Measurements from ENCODE around the gene PKM.

Gene PKM

DNA sequence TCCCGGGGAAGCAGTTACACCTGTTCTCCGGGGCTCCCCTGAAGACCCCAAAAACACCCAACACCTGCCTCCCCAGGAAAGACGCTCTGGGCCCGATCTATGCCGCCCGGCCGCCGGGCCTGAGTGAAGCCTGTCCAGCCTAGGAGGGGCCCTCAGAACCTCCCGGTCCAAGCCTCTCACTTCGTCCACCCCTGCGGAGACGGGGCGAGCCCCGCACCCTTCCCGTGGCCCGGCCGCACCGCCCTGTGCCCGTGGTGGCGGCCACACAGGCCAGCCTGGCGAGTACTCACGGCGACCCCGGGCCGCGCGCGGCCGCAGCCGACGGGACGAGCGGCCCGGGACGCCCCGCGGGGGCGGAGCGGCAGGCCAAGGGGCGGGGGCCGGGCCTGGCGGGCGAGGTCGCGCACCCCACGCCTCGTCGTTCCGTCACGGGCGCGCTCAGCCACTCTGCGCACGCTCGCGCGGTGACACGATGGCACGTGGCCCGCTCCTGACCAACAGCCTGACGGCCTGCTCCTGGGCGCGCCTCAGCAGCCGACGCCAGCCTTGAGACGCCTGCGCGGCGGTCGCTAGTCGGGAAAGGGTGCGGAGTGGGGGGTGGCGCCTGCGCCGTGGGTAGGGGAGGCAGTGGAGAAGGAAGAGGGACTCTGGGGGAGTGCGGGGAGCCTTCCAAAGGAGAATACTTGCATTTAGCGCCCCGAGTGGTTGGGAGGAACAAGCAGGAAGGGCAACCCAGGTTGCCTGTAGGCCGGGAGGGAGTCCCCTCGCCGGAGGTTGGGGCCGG, 41.4 kb upstream of the PKM start, which contains the start of gene PARP6:
PARP6 (minus strand) TSS at position 342 of the 784 bp plus-strand sequence. CDS start 5,077 bp downstream, outside the sequence.
- H3K4me1 ChIP-seq (ENCODE audit: control extremely low read depth in 1 of 4, control insufficient read depth in 4 of 4, insufficient read depth in 4 of 4, low read length in 3 of 4): peaks cover 9 to 23% (median 20%) of the 10 kb centered on the region in 4 experiments
- H3K4me3 ChIP-seq (ENCODE audit: control insufficient read depth in 1 of 7, extremely low read depth in 1 of 7, insufficient read depth in 4 of 7, low read depth in 2 of 7, low read length in 6 of 7): peak within 1 kb of the TSS; percentile 81 to 91 (median 87)
- no peaks in the 10 kb centered on the region for H3K9me3 ChIP-seq (ENCODE audit: control extremely low read depth in 1 of 5, control insufficient read depth in 4 of 5, insufficient read depth in 2 of 5, low read depth in 1 of 5, low read length in 4 of 5)
- peak within 1 kb of the TSS; percentile 69 to 86 for H3K27ac ChIP-seq (ENCODE audit: insufficient read depth in 1 of 2, low read depth in 1 of 2, low read length in 2 of 2, poor library complexity in 1 of 2, severe bottlenecking in 2 of 2)
- DNase-seq: peak; percentile 99
- ChIA-PET POLR2A (interaction anchor here (0.7 to 0.9 kb wide), 2 partner anchors 44 to 76 kb away, joined by 3 read pairs; no protein-coding TSS in a partner anchor), CTCF (interaction anchor here (1.1 to 2.4 kb wide), 4 partner anchors 14 to 72 kb away, joined by 3 to 11 read pairs (median 8); no protein-coding TSS in a partner anchor)
- H3K36me3 ChIP-seq (ENCODE audit: control insufficient read depth in 4 of 4, insufficient read depth in 4 of 4, low read length in 3 of 4): peaks cover 0 to 13% (median 6%) of the 10 kb centered on the region in 4 experiments
- no peaks in the 10 kb centered on the region for H3K27me3 ChIP-seq (replicated peaks in 2 of 5; ENCODE audit: control insufficient read depth in 4 of 5, insufficient read depth in 5 of 5, low read length in 4 of 5)
- WGBS (ENCODE audit: insufficient coverage): 0% methylated on average over 46 of the region's 82 CpGs

DNA sequence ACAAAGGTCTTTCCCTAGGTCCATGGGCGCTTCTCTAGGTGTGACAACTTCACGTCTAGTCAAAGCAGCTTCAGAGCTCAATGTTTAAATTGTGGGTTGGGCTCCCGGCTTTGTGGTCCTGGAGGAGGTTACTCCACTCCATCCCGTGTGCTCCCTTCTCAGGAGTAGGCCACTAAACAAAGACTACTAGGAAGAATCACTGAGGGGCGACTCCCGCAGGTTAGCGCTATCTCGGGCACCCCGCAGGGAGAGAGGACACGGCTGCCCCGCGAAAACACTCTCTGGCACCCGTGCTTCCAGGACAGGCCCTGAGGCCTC, 40.9 kb upstream of the PKM start:
- ChIA-PET CTCF (interaction anchor here (2.1 kb wide), 1 partner anchor 13 kb away, joined by 4 read pairs; no protein-coding TSS in a partner anchor), POLR2A (no interaction called here)
- Histone ChIP-seq H3K9me3 (ENCODE audit: control extremely low read depth in 1 of 5, control insufficient read depth in 4 of 5, insufficient read depth in 2 of 5, low read depth in 1 of 5, low read length in 4 of 5) (no peaks in the 10 kb centered on the region), H3K36me3 (ENCODE audit: control insufficient read depth in 4 of 4, insufficient read depth in 4 of 4, low read length in 3 of 4) (peaks cover 3 to 19% (median 12%) of the 10 kb centered on the region in 4 experiments), H3K27me3 (replicated peaks in 2 of 5; ENCODE audit: control insufficient read depth in 4 of 5, insufficient read depth in 5 of 5, low read length in 4 of 5) (no peaks in the 10 kb centered on the region), H3K4me3 (ENCODE audit: control insufficient read depth in 1 of 7, extremely low read depth in 1 of 7, insufficient read depth in 4 of 7, low read depth in 2 of 7, low read length in 6 of 7) (peak overlapping the region; percentile 81 to 91 (median 87)), H3K4me1 (ENCODE audit: control extremely low read depth in 1 of 4, control insufficient read depth in 4 of 4, insufficient read depth in 4 of 4, low read length in 3 of 4) (peaks cover 9 to 23% (median 20%) of the 10 kb centered on the region in 4 experiments), H3K27ac (ENCODE audit: insufficient read depth in 1 of 2, low read depth in 1 of 2, low read length in 2 of 2, poor library complexity in 1 of 2, severe bottlenecking in 2 of 2) (peak overlapping the region; percentile 69 to 86)
- no peak for DNase-seq
- 5% methylated on average over 12 of the region's 13 CpGs for WGBS (ENCODE audit: insufficient coverage)

DNA sequence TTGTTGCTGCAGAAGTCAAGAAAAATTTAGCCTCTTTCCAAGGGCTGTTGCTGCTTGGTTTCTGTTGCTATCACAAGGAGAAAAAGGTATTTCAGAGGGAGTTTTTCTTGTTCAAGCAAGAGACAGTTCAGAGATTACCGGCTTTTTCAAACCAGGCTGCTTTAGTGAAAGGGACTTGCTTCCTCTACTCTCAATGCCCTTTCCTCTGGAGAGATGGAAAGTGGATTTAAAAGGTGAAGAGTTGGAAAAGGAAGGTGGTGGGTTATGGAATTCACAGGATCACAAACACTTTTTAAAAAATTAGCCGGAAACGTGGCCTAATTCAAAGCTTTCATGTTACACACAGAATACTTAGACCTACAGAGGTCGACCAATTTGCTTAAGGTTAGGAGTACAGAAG, 40.2 kb upstream of the PKM start:
- no peaks in the 10 kb centered on the region for H3K9me3 ChIP-seq (ENCODE audit: control extremely low read depth in 1 of 5, control insufficient read depth in 4 of 5, insufficient read depth in 2 of 5, low read depth in 1 of 5, low read length in 4 of 5)
- WGBS (ENCODE audit: insufficient coverage): 90% methylated on average over 2 of the region's 4 CpGs
- H3K4me3 ChIP-seq (ENCODE audit: control insufficient read depth in 1 of 7, extremely low read depth in 1 of 7, insufficient read depth in 4 of 7, low read depth in 2 of 7, low read length in 6 of 7): peak overlapping the region in 4 of 7 experiments; percentile 84 to 90 (median 86)
- no peak for DNase-seq
- ChIA-PET CTCF (interaction anchor here (2.1 kb wide), 1 partner anchor 14 kb away, joined by 4 read pairs; no protein-coding TSS in a partner anchor), POLR2A (no interaction called here)
- peak overlapping the region in 1 of 2 experiments; percentile 86 for H3K27ac ChIP-seq (ENCODE audit: insufficient read depth in 1 of 2, low read depth in 1 of 2, low read length in 2 of 2, poor library complexity in 1 of 2, severe bottlenecking in 2 of 2)
- peaks cover 9 to 25% (median 15%) of the 10 kb centered on the region in 4 experiments for H3K36me3 ChIP-seq (ENCODE audit: control insufficient read depth in 4 of 4, insufficient read depth in 4 of 4, low read length in 3 of 4)
- H3K4me1 ChIP-seq (ENCODE audit: control extremely low read depth in 1 of 4, control insufficient read depth in 4 of 4, insufficient read depth in 4 of 4, low read length in 3 of 4): peaks cover 9 to 23% (median 20%) of the 10 kb centered on the region in 4 experiments
- no peaks in the 10 kb centered on the region for H3K27me3 ChIP-seq (replicated peaks in 2 of 5; ENCODE audit: control insufficient read depth in 4 of 5, insufficient read depth in 5 of 5, low read length in 4 of 5)

DNA sequence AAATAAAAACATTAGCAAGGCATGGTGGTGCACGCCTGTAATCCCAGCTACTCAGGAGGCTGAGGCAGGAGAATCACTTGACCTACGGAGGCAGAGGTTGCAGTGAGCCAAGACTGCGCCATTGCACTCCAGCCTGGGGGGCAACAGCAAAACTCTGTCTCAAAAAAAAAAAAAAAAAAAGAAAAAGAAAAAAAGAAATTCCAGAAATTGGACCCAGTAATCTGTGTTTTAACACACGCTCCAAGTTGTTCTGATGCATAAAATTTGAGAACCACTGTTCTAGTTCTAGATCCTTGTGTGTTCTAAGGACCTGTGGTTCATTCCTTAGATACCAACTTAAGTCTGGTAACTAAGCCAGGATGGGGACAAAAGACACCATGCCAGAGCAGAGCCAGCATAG, 38.7 kb upstream of the PKM start:
- Histone ChIP-seq H3K4me3 (ENCODE audit: control insufficient read depth in 1 of 7, extremely low read depth in 1 of 7, insufficient read depth in 4 of 7, low read depth in 2 of 7, low read length in 6 of 7) (no peak overlapping the region), H3K4me1 (ENCODE audit: control extremely low read depth in 1 of 4, control insufficient read depth in 4 of 4, insufficient read depth in 4 of 4, low read length in 3 of 4) (peaks cover 9 to 23% (median 20%) of the 10 kb centered on the region in 4 experiments), H3K36me3 (ENCODE audit: control insufficient read depth in 4 of 4, insufficient read depth in 4 of 4, low read length in 3 of 4) (peaks cover 18 to 40% (median 29%) of the 10 kb centered on the region in 4 experiments), H3K27me3 (replicated peaks in 2 of 5; ENCODE audit: control insufficient read depth in 4 of 5, insufficient read depth in 5 of 5, low read length in 4 of 5) (no peaks in the 10 kb centered on the region), H3K9me3 (ENCODE audit: control extremely low read depth in 1 of 5, control insufficient read depth in 4 of 5, insufficient read depth in 2 of 5, low read depth in 1 of 5, low read length in 4 of 5) (no peaks in the 10 kb centered on the region), H3K27ac (ENCODE audit: insufficient read depth in 1 of 2, low read depth in 1 of 2, low read length in 2 of 2, poor library complexity in 1 of 2, severe bottlenecking in 2 of 2) (no peak overlapping the region)
- ChIA-PET CTCF (interaction anchor here (1.3 to 2.1 kb wide), 2 partner anchors 15 to 69 kb away, joined by 4 read pairs; no protein-coding TSS in a partner anchor), POLR2A (no interaction called here)
- DNase-seq: no peak
- WGBS (ENCODE audit: insufficient coverage): 100% methylated on average over 4 of the region's 4 CpGs

DNA sequence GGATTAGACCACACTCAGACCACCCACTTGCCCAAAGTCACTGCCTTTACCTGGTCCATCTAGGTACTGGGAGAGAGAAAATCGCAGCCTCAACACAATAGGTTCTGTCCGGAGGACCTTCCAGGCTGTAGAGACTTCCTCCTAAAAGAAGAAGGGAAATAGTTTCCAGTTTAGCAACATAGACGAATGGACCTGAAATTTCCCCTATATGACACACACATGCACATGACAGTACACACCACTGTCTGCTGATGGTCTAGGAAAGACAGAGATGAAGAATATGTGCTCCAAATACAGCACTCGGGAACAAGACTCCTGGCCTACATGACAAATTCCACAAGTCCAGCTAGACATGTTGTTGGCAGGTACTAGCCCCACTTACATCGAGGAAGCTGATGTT, 34.0 kb upstream of the PKM start:
- ChIA-PET CTCF (interaction anchor here (0.8 to 1.0 kb wide), 2 partner anchors 8 to 13 kb away, joined by 3 read pairs; no protein-coding TSS in a partner anchor), POLR2A (no interaction called here)
- no peak overlapping the region for H3K4me3 ChIP-seq (ENCODE audit: control insufficient read depth in 1 of 7, extremely low read depth in 1 of 7, insufficient read depth in 4 of 7, low read depth in 2 of 7, low read length in 6 of 7)
- peaks cover 42 to 83% (median 62%) of the 10 kb centered on the region in 4 experiments for H3K36me3 ChIP-seq (ENCODE audit: control insufficient read depth in 4 of 4, insufficient read depth in 4 of 4, low read length in 3 of 4)
- no peak for DNase-seq
- no peaks in the 10 kb centered on the region for H3K9me3 ChIP-seq (ENCODE audit: control extremely low read depth in 1 of 5, control insufficient read depth in 4 of 5, insufficient read depth in 2 of 5, low read depth in 1 of 5, low read length in 4 of 5)
- H3K27ac ChIP-seq (ENCODE audit: insufficient read depth in 1 of 2, low read depth in 1 of 2, low read length in 2 of 2, poor library complexity in 1 of 2, severe bottlenecking in 2 of 2): no peak overlapping the region
- 100% methylated on average over 3 of the region's 5 CpGs for WGBS (ENCODE audit: insufficient coverage)
- no peaks in the 10 kb centered on the region for H3K27me3 ChIP-seq (replicated peaks in 2 of 5; ENCODE audit: control insufficient read depth in 4 of 5, insufficient read depth in 5 of 5, low read length in 4 of 5)
- no peaks in the 10 kb centered on the region for H3K4me1 ChIP-seq (ENCODE audit: control extremely low read depth in 1 of 4, control insufficient read depth in 4 of 4, insufficient read depth in 4 of 4, low read length in 3 of 4)

DNA sequence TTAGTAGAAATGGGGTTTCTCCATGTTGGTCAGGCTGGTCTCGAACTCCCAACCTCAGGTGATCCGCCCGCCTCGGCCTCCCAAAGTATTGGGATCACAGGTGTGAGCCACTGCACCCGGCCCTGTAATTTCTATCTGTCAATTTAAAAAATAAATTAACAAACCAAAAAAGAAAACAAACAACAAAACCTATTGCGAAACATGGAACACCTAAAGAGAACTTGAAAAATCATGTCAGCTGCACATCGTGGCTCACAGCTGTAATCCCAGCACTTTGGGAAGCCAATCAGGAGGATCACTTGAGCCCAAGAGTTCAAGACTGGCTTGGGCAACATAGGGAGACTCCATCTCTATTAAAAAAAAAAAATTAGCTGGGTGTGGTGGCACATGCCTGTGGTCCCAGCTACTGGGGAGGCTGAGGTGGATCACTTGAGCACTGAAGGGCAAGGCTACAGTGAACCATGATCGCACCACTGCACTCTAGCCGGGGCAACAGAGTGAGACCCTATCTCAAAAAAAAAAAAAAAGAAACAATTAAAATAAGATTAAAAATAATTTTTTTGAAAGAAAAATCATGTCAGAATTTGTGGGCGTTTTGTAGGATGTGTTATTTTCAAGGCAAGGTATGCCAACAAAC, 21.8 kb upstream of the PKM start:
- Histone ChIP-seq H3K4me3 (ENCODE audit: control insufficient read depth in 1 of 7, extremely low read depth in 1 of 7, insufficient read depth in 4 of 7, low read depth in 2 of 7, low read length in 6 of 7) (no peak overlapping the region), H3K27ac (ENCODE audit: insufficient read depth in 1 of 2, low read depth in 1 of 2, low read length in 2 of 2, poor library complexity in 1 of 2, severe bottlenecking in 2 of 2) (no peak overlapping the region), H3K9me3 (ENCODE audit: control extremely low read depth in 1 of 5, control insufficient read depth in 4 of 5, insufficient read depth in 2 of 5, low read depth in 1 of 5, low read length in 4 of 5) (no peaks in the 10 kb centered on the region), H3K36me3 (ENCODE audit: control insufficient read depth in 4 of 4, insufficient read depth in 4 of 4, low read length in 3 of 4) (peaks cover 31 to 85% (median 61%) of the 10 kb centered on the region in 4 experiments), H3K4me1 (ENCODE audit: control extremely low read depth in 1 of 4, control insufficient read depth in 4 of 4, insufficient read depth in 4 of 4, low read length in 3 of 4) (peaks cover 0 to 5% (median 0%) of the 10 kb centered on the region in 4 experiments), H3K27me3 (replicated peaks in 2 of 5; ENCODE audit: control insufficient read depth in 4 of 5, insufficient read depth in 5 of 5, low read length in 4 of 5) (no peaks in the 10 kb centered on the region)
- 93% methylated on average over 3 of the region's 10 CpGs for WGBS (ENCODE audit: insufficient coverage)
- CTCF ChIA-PET: no interaction called here
- POLR2A ChIA-PET: no interaction called here
- DNase-seq: no peak
